GM19351 (cell line): Measurements from ENCODE around the gene CTDP1.

Experiments used
- ATAC-seq: cut with Tn5 transposase; IDR thresholded peaks from one replicate; pipeline ENCODE4 v1.9.1; 2021; ENCODE audit warnings: mild to moderate bottlenecking, moderate library complexity; ENCODE audit not compliant: unreplicated experiment

Gene CTDP1

DNA sequence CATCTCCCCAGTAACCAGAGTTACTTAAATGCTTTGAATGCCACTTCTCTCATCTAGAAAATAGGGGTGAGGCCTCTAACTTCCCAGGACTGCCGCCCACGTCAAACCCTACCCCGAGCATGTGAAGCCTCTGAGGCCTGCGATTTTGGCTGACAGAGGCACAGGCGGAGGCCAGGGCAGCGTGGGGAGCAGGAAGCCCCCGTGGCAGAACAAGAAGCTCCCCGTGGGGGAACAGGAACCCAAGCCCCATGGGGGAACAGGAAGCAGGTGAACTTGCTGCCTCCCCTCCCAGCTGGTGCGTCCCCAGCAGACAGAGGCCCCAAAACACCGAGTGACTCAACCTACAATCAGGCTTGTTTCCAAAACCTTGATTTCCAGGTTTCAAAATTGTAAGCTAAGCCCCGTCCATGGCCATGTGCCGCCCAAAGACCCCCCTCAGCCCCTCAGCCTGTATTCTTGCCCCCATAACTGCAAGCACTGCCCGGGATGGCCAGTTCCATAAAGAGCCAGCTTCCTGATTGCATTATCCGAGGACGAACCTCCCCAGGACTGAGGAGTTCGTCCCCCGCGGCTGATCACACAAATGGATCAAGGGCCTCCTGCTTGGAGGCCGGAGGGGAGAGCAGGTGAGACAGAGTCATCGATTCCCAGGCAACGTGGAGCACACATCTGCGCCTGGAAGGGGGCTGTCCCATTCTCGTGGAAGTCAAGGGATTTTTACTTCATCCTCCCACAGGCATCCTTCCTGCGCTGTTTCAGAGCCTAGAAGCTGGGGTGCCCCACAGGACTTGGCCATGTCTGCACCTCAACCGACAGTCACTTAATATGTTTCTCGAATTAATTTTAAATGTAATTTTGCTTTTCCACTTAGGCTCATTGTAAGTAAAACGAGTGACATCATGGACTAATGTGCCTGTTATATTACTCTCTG lies 36.3 kb upstream of the CTDP1 start:
- no peak for ATAC-seq

DNA sequence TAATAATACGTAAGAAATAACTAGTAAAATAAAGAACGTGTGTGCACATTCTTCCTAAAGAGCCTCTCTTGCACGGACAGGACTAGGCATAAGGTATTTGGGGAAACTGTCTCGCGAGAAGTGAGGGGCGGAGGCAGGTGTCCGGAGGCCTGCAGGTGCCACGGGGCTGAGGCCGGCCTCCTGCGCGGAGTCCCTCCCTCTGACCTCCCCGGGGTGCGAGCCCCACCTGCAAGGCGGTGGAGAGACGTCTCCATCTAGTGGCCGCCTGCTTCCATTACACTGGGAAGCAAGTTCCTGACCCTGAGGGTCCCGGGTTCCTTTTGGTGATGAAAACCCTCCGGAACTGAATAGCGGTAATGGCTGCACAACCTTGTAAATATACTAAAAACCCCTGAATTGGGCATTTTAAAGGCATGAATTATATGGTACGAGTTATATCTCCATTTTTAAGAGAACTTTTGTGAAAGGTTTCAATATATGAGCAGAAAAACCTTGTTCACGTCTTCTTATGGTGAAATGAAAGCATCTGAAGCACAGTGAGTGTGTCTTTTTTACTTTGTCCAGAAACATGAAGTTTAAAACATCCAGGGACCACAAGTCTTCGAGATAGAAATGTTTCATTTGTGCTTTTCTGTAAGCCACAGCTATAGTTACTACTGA lies 35.5 kb upstream of the CTDP1 start:
- peak; percentile 88 for ATAC-seq

DNA sequence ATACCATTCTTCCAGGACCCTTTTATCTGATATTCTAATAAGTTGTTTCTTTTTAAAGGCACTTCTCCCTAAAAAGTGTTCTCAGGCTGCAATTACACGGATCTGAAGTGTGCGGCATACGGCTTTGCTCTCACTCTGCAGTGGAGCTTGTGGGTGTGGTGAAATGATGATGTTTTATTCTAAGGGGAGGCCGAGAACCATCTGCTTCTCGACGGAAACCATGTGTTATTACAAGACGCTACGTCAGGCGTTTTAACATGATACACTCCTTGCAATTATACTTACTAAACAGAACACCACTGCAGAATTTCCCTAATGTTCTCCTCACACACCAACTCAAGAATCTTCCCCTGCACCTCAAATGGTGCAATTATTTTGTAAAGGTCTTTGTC lies 34.9 kb upstream of the CTDP1 start:
- ATAC-seq, result no peak

DNA sequence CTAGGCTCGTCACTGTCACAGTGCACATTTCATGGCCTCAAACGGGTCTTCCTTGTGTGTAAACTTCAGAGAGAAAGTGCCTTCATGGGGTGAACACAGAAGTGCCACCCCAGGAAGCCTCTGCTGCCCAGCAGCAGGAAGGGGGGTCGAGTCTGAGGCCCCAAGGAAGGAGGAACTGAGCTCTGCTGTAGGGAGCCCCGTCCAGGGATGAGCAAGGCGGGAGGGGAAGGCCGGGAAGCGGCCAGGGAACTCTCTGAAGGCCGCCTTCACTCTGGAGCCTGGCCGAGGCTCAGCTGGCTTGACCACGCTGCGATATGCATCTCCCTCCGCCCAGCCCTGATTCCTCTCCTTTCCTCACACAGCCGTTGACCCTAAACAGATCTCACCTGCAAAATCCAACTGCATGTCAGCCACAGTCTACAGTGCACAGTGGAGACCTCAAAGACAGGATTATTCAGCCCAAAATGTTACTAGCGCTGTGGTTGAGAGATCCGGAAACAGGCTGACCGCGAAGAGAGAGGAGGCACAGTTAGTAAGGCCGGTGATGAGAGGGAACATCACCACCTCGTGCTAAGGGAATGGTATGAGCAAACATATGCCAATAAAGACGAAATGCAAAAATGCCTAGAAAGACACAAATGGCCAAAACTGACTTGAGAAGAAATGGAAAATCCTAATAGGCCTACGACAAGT lies 34.2 kb upstream of the CTDP1 start:
- ATAC-seq, result no peak

DNA sequence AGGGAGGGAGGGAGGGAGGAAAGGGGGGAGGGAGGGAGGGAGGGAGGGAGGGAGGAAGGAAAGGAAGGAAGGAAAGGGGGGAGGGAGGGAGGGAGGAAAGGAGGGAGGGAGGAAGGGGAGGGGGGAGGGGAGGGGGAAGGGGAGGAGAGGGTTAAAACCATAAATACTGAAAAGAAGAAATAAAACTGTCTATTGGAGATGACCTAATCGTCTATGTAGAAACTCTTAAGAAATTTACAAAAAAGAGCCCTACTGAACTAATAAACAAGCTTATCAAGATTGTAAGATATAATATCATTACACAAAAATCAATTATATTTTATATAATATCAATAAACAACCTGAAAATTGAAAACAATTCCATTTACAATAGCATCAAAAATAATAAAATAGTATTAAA lies 32.3 kb upstream of the CTDP1 start:
- no peak for ATAC-seq

DNA sequence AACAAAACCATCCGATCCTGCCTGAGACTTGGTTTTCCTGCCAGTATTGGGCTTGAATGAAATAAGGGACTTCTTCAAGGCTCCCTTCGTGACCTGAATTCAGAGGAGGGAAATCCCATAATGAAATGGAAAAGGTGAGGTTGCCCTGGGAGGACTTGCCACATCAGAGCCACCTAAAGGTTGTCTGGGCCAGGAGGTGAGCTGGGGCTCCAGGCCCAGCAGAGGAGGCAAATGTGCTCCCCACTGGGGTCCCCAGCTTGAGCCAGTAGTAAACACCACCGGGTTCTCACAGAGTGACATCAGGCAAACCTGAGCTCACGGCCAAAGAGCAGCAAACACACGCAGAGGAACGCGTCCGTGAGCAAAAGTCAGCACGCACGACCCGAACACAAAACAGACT lies 28.6 kb upstream of the CTDP1 start:
- no peak for ATAC-seq

DNA sequence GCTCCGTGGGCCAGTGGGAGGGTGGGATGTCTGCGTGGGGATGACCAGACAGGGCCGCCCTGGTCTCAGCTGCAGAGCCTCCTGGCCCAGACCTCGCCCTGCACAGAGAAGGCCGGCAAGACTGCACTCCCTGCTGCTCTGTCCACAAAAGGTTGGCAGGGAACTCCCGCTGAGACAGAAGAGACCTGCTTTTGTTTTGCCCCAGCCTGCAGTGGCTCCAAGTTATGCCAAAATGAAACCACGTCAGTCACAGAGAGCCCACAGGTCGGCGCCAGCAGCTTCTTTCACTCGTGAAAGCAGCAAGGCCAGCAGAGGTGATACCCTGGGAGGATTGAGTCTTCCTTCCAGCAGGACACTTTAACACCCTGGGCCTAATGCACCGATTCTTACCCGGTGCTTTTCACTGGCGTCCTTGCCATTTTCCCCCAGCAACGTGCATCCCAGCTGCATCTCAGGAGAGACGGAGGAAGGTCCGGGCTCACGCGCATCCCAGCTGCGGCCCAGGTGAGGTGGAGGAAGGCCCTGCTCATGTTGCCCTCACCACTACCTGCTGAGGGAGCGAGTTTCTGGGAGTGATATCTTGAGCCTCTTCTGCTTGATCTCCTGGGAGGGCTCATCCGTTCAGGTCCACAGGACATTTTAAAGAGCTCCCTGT lies 22.1 kb upstream of the CTDP1 start:
- ATAC-seq, result no peak

DNA sequence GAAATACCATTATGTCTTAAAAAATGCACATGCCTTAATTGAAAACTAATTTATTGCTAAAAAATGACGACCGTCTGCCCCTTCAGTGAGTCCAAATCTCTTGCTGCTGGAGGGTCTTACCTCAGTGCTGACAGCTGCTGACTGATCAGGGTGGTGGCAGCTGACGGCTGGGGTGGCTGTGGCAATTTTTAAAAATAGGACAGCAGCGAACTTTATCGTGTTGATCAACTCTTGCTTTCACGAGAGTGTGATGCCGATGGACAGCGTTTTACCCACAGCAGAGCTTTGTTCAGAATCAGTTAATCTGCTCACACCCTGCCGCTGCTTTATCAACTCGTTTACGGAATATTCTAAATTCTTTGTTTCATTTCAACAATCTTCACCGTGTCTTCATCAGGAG lies 21.2 kb upstream of the CTDP1 start:
- ATAC-seq, result no peak

DNA sequence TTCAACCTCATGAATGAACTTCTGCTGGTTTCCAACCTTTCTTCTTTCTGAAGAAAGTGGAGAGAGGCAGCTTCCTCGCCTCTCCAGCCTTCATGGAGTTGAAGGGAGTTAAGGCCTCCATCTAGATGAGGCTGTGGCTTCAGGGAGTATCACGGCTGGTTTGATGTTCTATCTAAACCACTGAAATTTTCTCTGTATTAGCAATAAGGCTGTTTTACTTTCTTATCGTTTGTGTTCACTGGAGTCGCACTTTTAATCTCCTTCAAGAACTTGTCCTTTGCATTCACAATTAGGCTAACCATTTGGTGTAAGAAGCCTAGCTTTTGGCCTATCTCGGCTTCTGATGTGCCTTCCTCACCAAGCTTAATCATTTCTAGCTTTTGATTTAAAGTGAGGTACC lies 19.9 kb upstream of the CTDP1 start:
- ATAC-seq, result no peak

DNA sequence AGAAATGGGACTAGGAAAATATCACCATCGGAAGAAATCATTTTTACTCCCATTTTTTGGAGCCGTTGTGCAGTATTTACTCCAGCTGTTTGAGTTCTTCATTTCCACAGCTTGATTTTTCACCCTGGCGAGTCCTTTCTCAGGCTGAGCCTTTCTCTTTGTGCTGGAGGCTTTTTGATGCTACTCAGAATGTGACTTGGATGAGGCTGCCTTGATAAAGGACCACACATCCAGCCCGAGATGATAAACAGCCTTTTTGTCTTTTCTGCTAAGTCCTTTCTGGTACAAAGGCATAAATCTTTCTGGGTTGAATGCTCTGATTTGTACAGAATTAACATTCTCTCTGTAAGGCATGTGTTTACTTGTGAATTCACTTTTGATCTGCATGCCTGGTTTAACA lies 17.6 kb upstream of the CTDP1 start:
- ATAC-seq, result no peak

DNA sequence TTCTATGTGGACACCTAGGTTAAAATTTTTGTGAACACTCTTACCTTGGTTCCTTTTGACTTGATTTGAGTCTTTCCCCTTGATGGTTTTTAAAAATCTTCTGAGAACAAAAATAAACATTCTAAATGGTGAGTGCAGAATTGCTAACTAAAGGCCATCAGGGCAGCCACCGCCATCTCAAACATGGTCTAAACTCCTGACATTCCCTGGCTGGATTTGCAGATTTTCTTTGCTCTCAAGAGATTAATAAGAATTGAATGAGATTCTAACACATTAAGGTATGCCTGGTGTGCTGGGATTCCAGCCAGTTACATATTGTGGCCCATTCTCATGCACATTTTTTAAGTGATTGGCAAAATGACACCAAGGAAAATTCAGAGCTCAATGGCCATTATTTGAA lies 17.2 kb upstream of the CTDP1 start:
- ATAC-seq, result no peak

DNA sequence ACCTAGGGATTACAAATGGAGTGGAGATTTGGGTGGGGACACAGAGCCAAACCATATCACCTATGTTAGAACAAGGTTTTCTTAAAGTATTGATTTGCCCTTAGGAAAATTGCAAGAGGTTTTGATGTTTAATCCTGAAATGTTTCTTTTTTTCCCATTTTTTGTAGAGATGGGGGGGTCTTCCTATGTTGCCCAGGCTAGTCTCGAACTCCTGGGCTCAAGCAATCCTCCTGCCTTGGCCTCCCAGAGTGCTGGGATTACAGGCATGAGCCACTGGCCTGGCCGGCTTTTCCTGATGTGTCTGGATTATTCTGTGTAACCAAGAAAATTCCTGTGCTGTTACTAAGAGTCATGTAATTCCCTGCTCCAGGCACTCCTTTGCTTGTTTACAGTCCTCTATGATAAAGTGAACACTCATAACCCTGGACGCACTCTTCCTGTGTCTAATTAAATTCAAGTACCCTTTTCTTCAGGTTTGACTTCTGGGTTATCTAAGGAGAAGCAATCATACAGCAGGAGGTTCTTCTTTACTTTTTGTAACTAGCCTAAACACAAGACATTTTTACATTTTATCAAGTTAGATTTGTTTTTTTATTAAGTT lies 15.0 kb upstream of the CTDP1 start:
- ATAC-seq, result no peak

DNA sequence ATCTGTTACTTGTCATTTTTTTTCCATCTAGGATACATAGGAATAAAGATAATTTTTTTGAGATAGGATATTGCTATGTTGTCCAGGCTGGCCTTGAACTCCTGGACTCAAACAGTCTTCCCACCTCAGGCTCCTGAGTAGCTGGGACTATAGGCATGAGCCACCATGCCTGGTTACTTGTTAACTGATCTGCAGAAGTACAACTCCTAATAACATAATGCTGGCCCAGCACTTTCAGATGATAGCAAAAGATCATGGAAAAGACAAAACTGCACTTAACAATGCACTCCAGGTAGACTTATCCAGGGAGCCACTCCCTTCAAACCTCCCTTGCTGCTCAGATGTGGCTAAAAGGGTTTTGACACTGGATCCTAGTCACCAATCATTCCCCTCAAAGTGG lies 11.4 kb upstream of the CTDP1 start:
- ATAC-seq, result no peak

DNA sequence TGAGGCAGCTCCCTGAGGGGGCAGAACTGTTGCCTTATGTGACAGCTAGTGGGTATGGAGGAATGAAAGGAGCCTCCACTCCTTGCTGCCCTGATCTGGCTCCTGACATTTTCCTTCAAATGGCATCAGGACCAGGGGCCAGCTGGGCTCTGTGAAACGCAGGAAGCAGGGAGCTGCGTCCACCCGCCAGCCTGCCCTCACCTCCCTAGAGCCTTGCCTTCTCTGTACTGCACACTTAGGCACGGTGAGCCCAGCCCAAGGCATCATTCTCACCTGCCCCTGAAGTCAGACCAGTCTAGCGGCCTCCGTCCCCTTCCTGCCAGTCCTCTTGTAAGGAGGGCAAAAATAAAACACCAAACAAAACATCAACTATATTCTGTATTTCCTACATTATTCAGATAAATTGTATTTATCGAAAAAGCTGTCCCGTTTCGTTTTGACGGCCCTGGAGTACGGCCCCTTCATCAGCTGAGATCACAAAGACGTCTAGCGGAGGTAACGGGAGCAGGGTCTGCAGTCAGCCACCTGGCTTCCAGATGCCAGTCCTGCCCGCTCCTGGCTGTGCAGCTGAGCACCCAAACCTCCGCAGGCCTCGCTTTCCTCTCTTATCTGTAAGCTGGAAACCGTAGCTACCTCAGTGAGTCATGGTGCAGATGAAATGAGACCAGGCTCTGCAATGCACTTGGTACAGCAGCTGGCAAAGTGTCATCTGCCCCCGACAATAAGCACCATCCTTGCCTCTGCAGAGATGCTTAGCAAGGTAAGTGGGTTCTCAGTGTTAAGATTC lies 6.9 kb upstream of the CTDP1 start:
- no peak for ATAC-seq

DNA sequence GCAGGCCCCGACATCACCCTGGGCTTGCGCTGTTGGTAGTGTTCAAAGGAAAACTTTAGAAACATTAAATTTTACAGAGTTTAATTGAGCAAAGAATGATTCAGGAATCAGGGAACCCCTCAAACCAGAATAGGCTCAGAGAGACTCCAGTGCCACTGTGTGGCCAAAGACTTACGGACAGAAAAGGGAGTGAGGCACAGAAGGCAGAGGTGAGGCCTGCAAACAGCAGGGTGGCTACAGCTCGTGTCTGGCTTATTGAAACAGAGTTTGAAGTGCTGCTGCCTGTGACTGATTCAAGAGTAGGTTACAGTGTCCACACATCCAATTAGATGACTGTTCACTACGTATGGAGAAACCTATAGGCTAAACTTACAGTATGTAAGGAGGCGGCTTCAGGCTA lies 2.4 kb upstream of the CTDP1 start:
- ATAC-seq, result no peak

DNA sequence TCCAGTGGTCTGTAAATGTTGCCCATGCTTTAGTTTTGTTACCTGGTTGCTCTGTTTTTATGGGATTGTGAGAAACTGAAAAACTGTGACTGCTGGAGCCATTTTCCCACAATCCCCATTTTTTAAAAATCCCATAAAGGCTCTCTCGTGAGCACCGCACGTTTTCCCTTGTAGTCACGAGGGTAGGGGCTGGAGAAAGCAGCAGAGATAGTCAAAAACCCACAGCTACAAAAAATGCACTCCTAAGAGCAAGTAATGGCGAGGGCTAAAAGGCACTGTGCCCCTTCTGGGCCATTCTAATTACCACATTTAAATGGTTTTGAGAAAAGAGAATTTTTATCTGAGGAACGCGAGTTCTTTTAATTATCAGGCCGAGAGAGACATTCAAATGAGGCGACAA lies 1.8 kb upstream of the CTDP1 start:
- no peak for ATAC-seq

DNA sequence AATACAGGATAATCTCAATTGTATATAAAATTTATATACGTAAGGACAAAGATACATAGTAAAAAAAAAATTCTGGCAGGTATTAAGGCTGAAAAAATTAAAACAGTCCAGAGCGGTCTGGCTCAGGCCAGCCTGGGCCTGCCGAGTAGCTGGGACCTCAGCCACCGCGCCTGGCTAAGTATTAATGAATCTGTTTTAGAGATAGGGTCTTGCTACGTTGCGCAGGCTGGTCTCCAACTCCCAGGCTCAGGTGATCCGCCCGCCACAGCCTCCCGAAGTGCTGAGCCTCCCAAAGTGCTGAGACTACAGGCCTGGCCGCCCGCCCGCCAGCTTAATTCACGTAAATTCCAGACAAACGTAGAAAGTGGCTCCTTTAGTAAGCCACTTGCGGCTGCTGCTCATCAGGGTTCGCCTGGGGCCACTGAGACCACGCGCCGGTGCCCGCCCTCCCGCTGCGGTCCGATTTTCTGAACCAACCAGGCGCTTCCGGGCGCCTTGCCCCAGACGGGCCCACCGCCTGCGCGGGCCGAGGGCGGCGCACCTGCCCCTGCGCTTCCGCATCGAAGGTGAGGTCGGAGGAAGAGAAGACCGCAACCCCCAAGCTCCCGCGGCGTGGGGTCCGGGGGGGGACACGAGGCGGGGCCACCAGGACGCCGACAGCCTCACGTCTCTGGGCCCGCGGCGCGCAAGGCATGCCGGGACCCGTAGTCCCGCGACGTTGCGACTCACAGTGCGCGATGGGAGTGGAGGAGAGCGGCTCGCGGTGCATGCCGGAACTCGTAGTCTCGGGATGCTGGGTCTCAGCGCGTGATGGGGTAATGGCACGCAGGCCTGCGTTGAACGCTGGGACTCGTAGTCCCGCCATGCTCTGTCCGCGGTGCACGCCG lies 695 bp upstream of the CTDP1 start:
- ATAC-seq, result peak; percentile 87

DNA sequence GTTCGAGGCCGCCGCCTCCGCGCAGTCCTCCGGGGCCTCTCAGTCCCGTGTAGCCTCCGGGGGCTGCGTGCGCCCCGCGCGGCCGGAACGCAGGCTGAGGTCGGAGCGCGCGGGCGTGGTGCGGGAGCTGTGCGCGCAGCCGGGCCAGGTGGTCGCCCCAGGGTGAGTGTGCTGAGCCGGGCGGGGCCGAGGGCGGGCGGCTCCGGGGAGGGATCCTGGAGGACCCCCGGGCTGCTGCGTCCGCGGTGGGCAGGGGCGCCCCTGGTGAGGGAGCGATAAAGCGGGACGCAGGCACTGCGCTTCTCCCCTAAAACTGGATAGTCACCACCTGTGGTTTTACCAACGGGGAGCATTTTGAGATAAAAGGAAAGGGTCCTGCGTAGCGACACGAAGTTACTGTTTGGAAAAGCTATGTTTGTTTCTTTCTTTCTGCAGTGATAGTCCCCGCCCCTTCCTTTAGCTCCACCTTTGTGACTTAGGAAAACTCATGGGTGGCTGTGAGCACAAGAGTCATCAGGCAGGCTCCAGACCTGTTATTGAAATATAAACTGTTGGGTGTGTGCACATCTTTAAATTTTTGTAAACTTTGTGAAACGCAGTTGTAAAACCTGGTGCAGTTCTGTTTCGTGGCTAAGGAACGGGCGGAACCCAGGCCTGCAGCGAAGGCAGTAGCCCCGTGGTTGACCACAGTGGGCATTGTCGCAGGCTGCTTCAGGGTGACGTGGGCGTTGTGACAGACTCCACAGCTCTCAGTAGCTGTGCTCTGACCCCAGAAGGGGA lies 687 bp downstream of the CTDP1 start:
- ATAC-seq, result peak; percentile 0
